ENCODE data around the gene NACC2. TPM values are rescaled to one million over a fixed set of nuclear protein-coding genes. Genes with fewer than 3 reads are reported as not detected.
A peak's percentile ranks its signal among the peaks of the same experiment; 100 is the strongest.

The NACC2 gene
- total and polyA plus RNA-seq, 2 of the 8 experiments (the other 6 are each of a cell fraction or from before 2014, with no cell fraction given) = 8.3 to 14.0 TPM

DNA sequence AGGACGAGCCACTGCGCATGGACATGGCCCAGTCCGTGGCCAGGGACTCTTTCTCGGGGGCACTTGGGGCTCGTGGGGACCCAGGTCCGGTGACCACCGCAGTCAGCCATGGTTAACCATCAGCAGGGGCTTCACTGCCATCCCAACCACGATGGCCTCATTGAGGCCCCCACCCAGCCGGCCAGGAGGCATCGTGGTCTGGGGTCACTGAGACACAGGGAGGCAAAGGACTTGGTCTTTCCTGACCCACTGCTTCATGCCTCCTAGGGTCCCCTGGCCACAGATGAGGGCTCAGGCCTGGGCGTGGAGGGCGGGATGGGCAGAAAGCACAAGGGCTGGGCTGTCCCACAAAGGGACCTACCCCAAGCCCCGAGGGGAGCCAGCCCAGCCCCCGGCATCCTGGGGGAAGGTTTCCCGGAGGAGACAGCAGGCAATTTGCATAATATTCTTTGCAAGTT is 6.6 kb downstream of the NACC2 start:
- Histone ChIP-seq H3K9me3 (ENCODE audit: insufficient read depth in 2 of 2, low read depth in 1 of 2, low read length in 1 of 2) (no peaks in the 10 kb centered on the region), H2AK5ac (ENCODE audit: low read depth, low read length) (0 out of 2 replicates have a peak overlapping the region, but pooled peaks have one; percentile 47), H2BK120ac (replicated peaks; ENCODE audit: low read depth, low read length) (no peak overlapping the region), H4K20me1 (replicated peaks in 1 of 2; ENCODE audit: control insufficient read depth in 1 of 2, insufficient read depth in 2 of 2, low read length in 2 of 2) (peaks cover 3 to 5% of the 10 kb centered on the region in 2 experiments), H3K23ac (ENCODE audit: insufficient read length) (no peak overlapping the region), H2BK20ac (ENCODE audit: low read length) (no peak overlapping the region), H4K5ac (ENCODE audit: insufficient read length, low read depth, low read length) (no peak overlapping the region), H3K79me1 (ENCODE audit: low read depth, low read length) (no peaks in the 10 kb centered on the region; the same call in 1 of the 2 replicates), H4K8ac (ENCODE audit: extremely low read depth, insufficient read depth, low read length) (peak overlapping the region; percentile 74; the same call in 1 of the 2 replicates), H3K23me2 (ENCODE audit: low read depth, low read length) (no peaks in the 10 kb centered on the region), H3K27me3 (replicated peaks in 1 of 4; ENCODE audit: control insufficient read depth in 3 of 4, extremely low read depth in 1 of 4, insufficient read depth in 3 of 4, low read length in 3 of 4) (peaks cover 0 to 8% (median 5%) of the 10 kb centered on the region in 4 experiments; a peak in 2 of 7 replicates), H3K4ac (replicated peaks; ENCODE audit: insufficient read length, low read depth, low read length) (peak overlapping the region; percentile 38), H3K4me1 (replicated peaks in 1 of 4; ENCODE audit: control insufficient read depth in 3 of 4, insufficient read depth in 4 of 4, low read length in 3 of 4) (peaks cover 0 to 34% (median 18%) of the 10 kb centered on the region in 4 experiments; a peak in 6 of 7 replicates), H3K4me3 (ENCODE audit: extremely low read depth in 1 of 4, insufficient read depth in 2 of 4, low read depth in 3 of 4, low read length in 4 of 4) (no peak overlapping the region), H3K56ac (replicated peaks; ENCODE audit: insufficient read length, low read depth, low read length) (no peak overlapping the region), H2BK15ac (ENCODE audit: low read length) (peak overlapping the region; percentile 61; the same call in 1 of the 2 replicates), H3K9ac (replicated peaks in 1 of 4; ENCODE audit: extremely low read depth in 1 of 4, low read depth in 3 of 4, low read length in 3 of 4) (no peak overlapping the region), H3K36me3 (ENCODE audit: control insufficient read depth in 2 of 4, insufficient read depth in 4 of 4, low read length in 3 of 4) (no peaks in the 10 kb centered on the region), H3K4me2 (ENCODE audit: insufficient read depth in 1 of 2, low read depth in 2 of 2, low read length in 2 of 2) (no peak overlapping the region), H3K79me2 (ENCODE audit: control insufficient read depth in 1 of 2, insufficient read depth in 2 of 2, low read length in 2 of 2) (peaks cover 0 to 6% of the 10 kb centered on the region in 2 experiments; a peak in 1 of 4 replicates), H3K18ac (ENCODE audit: extremely low read depth, low read length) (peak overlapping the region; percentile 60), H2BK12ac (ENCODE audit: low read depth, low read length) (0 out of 2 replicates have a peak overlapping the region, but pooled peaks have one; percentile 9), H3K14ac (ENCODE audit: insufficient read length) (no peak overlapping the region), H3K27ac (ENCODE audit: low read depth, low read length) (no peak overlapping the region; the same call in 1 of the 2 replicates), H4K91ac (replicated peaks; ENCODE audit: insufficient read length, low read length) (peak overlapping the region; percentile 85), H2AFZ (ENCODE audit: low read length) (no peak overlapping the region), H2BK5ac (ENCODE audit: low read depth, low read length) (no peak overlapping the region)
- CTCF ChIA-PET (ENCODE audit: partially characterized antibody) = interaction anchor here (0.8 kb wide), 1 partner anchor 121 kb away, joined by 3 read pairs; no protein-coding TSS in a partner anchor
- TF ChIP-seq JUN (IDR thresholded peaks at IDR 0.05; ENCODE audit: low read depth, low read length) (no peak), CBX5 (IDR thresholded peaks at IDR 0.05; ENCODE audit: low read depth, low read length) (no peak), CHD2 (IDR thresholded peaks at IDR 0.05; ENCODE audit: low read length) (no peak), JUND (IDR thresholded peaks at IDR 0.05; ENCODE audit: low read length) (no peak), RFX5 (IDR thresholded peaks at IDR 0.05; ENCODE audit: borderline replicate concordance, low read depth, low read length) (no peak)
- FAIRE-seq = no peak
- no peak for DNase-seq (ENCODE audit: low read depth in 1 of 2, low spot score in 2 of 2)
- POLR2A ChIA-PET (ENCODE audit: partially characterized antibody) = interaction anchor here (1.1 kb wide), 1 partner anchor 23 kb away, joined by 4 read pairs; no protein-coding TSS in a partner anchor
- 91% methylated on average over 15 of the region's 15 CpGs; no CpG with 5 or more reads in 1 of the 2 experiments for WGBS, 2 experiments (ENCODE audit: extremely low coverage in 1 of 2, insufficient coverage in 1 of 2, insufficient read length in 1 of 2, insufficient replicate concordance in 2 of 2, low coverage in 1 of 2, low lambda C conversion rate in 2 of 2, missing lambda C conversion rate in 1 of 2)
